Skeletal muscle tissue (tissue), 4 donors: ENCODE results near the gene C5orf24. TPM values are rescaled to one million over a fixed set of nuclear protein-coding genes. Genes with fewer than 3 reads are reported as not detected.

Source experiments
- H3K27ac ChIP-seq: one replicate; pipeline ENCODE4 v1.7.0; 2013; ENCODE audit warnings: mild to moderate bottlenecking, low read depth, low read length, inconsistent platforms
- H3K27me3 ChIP-seq, 3 donors: one replicate each; pipeline ENCODE4 v1.7.0; 2013; ENCODE audit warnings: low read length in 3 of 3; ENCODE audit not compliant: control insufficient read depth in 3 of 3, insufficient read depth in 3 of 3
- H3K36me3 ChIP-seq, 3 donors: one replicate each; pipeline ENCODE4 v1.7.0; 2013; ENCODE audit warnings: low read length in 3 of 3; ENCODE audit not compliant: control insufficient read depth in 3 of 3, insufficient read depth in 3 of 3
- H3K4me1 ChIP-seq, 3 donors: one replicate each; pipeline ENCODE4 v1.7.0; 2013; ENCODE audit warnings: low read length in 3 of 3, mild to moderate bottlenecking in 3 of 3; ENCODE audit not compliant: control insufficient read depth in 3 of 3, insufficient read depth in 3 of 3
- H3K4me3 ChIP-seq, 3 donors: one replicate each; pipeline ENCODE4 v1.7.0; 2013; ENCODE audit warnings: low read length in 3 of 3
- H3K9ac ChIP-seq, 3 donors: one replicate each; pipeline ENCODE4 v1.7.0; 2013; ENCODE audit warnings: low read length in 3 of 3, mild to moderate bottlenecking in 3 of 3, moderate library complexity in 2 of 3, low read depth in 1 of 3
- H3K9me3 ChIP-seq, 3 donors: one replicate each; pipeline ENCODE4 v1.7.0; 2013; ENCODE audit warnings: low read length in 3 of 3; ENCODE audit not compliant: control insufficient read depth in 3 of 3
- total RNA-seq: library from RNA; depleted of rRNA; stranded (reverse); fragments of >200 nt; gene quantifications from one replicate; pipeline ENCODE4 v1.2.3, GENCODE V29; 2014
- donor health status: Osteomylitis.

The C5orf24 gene
- total RNA-seq: 31.3 TPM

DNA sequence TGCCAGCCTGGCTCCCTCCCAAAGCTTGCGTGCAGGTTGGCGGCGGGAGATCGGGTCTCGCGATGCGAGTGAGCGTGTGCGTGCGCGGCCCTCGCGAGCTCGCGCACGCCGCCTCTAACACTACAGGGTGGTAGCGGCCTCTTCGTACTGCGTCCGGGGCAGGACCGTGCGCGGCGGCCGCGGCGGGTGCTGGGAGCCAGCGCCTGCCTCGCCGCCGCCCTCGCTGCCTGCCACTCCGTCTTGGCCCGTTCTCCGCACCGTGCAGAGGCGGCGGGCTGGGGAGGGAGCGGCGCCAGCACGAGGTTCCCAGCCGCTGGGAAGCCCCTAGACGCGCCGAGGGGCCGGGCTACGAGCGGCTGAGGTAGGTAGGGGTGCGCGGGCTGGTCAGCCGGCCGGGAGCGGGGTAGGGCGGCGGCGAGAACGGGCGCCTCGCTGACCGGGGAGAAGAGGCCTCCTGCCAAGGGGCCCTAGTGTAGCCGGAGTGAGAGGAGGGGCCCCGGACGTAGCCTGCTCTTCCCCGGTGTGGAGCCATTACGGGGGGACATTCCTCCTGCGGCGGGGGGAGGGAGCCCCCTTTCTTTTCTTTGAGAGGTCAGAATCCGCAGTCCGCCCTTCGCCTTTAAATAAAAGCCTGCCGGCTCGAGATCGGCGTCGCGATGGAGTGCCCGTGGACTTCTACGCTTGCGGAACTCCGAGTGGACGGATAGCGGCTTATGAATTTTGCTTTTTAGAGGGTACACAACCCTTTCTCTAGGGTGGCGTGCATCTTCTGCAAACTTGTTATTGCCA, at the start of gene C5orf24:
C5orf24 (plus strand) TSS at position 117 of the 789 bp plus-strand sequence. CDS start 8,933 bp downstream, outside the sequence.
- peaks cover 18 to 20% (median 20%) of the 10 kb centered on the region in 3 donors for H3K4me1 ChIP-seq
- H3K9me3 ChIP-seq: no peaks in the 10 kb centered on the region
- peak within 1 kb of the TSS; percentile 92 for H3K27ac ChIP-seq
- H3K9ac ChIP-seq: peak within 1 kb of the TSS; percentile 94 to 95 (median 94)
- peak within 1 kb of the TSS; percentile 79 to 97 (median 86) for H3K4me3 ChIP-seq
- no peaks in the 10 kb centered on the region for H3K36me3 ChIP-seq
- no peaks in the 10 kb centered on the region for H3K27me3 ChIP-seq

DNA sequence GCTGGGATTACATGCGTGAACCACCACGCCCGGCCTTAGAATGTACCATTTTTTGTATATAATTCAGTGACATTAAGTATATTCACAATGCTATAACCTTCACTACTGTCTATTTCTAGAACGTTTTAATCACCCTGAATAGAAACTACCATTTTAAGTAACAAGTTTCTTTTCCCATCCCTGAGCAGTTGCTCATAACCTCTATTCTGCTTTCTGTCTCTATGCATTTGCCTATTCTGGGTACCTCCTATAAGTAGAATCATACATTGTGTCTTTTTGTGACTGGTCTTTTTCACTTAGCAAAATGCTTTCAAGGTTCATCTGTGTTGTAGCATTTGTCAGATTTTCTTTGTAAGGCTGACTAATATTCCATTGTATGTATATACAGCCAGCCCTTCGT, 47.3 kb upstream of the C5orf24 start:
- Histone ChIP-seq H3K4me3 (no peak overlapping the region), H3K27ac (no peak overlapping the region), H3K9ac (no peak overlapping the region), H3K4me1 (no peaks in the 10 kb centered on the region), H3K9me3 (no peaks in the 10 kb centered on the region), H3K27me3 (no peaks in the 10 kb centered on the region), H3K36me3 (peaks cover 20 to 44% (median 43%) of the 10 kb centered on the region in 3 donors)

DNA sequence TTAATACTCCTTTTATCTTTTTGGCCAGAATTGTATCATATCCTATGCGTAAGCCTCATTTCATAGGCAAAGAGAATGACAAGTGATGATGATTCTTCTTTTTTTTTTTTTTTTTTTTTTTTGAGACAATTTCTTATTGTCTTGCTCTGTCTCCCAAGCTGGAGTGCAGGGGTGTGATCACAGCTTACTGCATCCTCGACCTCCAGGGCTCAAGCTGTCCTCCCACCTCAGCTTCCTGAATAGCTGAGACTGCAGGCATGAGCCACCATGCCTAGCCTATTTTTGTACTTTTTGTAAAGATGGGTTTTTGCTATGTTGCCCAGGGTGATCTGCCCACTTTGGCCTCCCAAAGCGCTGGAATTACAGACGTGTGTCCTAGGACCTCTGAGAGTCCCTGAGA, 41.9 kb upstream of the C5orf24 start:
- Histone ChIP-seq H3K9ac (no peak overlapping the region), H3K27me3 (no peaks in the 10 kb centered on the region), H3K4me1 (no peaks in the 10 kb centered on the region), H3K9me3 (no peaks in the 10 kb centered on the region), H3K36me3 (peaks cover 5 to 19% (median 10%) of the 10 kb centered on the region in 3 donors), H3K27ac (no peak overlapping the region), H3K4me3 (no peak overlapping the region)

DNA sequence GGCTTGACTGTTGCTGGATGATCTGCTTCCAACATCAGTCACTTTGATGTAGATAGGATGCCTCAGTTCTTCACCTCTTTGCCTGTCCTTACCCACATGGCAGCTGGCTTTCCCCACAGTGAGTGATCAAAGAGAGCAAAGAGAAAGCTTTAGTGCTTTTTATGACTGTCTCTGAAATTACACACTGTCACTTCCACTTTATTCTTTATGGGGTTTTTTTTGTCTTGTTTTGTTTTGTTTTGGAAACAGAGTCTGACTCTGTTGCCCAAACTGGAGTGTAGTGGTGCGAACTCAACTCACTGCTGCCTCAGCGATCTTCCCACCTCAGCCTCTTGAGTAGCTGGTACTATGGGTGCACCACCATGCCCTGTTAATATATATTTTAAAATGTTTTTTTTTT, 32.4 kb upstream of the C5orf24 start:
- Histone ChIP-seq H3K4me1 (no peaks in the 10 kb centered on the region), H3K27ac (no peak overlapping the region), H3K4me3 (no peak overlapping the region), H3K9me3 (no peaks in the 10 kb centered on the region), H3K27me3 (no peaks in the 10 kb centered on the region), H3K9ac (no peak overlapping the region), H3K36me3 (peaks cover 18 to 40% (median 24%) of the 10 kb centered on the region in 3 donors)

DNA sequence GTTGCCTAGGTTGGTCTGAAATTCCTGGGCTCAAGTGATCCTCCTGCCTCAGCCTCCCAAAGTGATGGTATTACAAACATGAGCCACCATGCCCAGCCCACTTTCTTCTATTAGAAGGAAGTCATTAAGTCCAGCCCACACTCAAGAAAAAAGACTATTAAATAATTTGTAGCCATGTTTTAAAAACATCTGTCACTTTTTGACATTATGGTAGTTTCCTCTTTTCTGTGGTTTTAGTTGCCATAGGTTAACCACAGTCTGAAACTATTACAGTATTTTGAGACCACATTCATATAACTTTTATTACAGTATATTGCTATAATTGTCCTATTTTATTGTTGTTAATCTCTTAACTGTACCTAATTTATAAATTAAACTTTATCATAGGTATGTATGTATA, 31.9 kb upstream of the C5orf24 start:
- no peak overlapping the region for H3K4me3 ChIP-seq
- H3K9me3 ChIP-seq: no peaks in the 10 kb centered on the region
- H3K9ac ChIP-seq: no peak overlapping the region
- H3K36me3 ChIP-seq: peaks cover 19 to 40% (median 24%) of the 10 kb centered on the region in 3 donors
- H3K4me1 ChIP-seq: no peaks in the 10 kb centered on the region
- H3K27me3 ChIP-seq: no peaks in the 10 kb centered on the region
- no peak overlapping the region for H3K27ac ChIP-seq

DNA sequence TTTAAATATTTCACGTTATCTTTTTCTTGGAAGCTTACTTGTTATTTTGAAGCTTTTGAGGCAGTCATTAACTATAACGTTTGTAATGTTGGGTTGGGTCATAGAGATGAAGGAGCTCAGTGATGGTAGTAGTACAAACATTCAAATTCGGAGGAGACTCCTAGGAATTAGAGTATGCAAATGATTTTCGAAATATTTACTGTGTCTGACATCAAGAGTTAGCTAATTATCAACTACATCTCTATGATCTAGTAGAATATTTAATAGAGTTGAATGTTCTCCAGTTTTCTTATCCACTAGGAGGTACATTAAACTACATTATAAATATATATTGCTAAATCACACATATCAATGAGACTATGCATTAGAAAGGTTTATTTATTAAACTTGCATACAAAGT, 28.8 kb upstream of the C5orf24 start:
- peaks cover 0 to 3% (median 0%) of the 10 kb centered on the region in 3 donors for H3K4me1 ChIP-seq
- no peaks in the 10 kb centered on the region for H3K27me3 ChIP-seq
- H3K27ac ChIP-seq: no peak overlapping the region
- H3K9ac ChIP-seq: no peak overlapping the region
- no peaks in the 10 kb centered on the region for H3K9me3 ChIP-seq
- H3K4me3 ChIP-seq: no peak overlapping the region
- H3K36me3 ChIP-seq: peaks cover 23 to 50% (median 38%) of the 10 kb centered on the region in 3 donors

DNA sequence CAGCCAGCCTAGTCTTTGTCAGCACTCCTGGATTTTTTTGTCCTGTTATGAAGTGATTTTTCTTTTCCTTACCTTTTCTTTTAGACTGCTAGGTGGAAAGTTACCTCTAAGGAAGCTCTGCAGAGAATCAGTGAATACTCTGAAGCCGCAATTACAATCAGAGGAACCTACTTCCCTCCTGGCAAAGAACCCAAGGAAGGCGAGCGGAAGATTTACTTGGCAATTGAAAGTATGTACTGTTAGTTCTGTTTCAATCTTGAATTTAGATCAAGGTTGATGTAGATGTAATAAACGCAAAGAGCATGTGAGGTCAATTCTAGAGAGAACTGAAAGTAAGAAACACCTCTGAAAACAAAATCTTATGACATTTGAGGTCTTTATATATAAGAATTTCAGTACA, 27.0 kb upstream of the C5orf24 start:
- no peak overlapping the region for H3K27ac ChIP-seq

DNA sequence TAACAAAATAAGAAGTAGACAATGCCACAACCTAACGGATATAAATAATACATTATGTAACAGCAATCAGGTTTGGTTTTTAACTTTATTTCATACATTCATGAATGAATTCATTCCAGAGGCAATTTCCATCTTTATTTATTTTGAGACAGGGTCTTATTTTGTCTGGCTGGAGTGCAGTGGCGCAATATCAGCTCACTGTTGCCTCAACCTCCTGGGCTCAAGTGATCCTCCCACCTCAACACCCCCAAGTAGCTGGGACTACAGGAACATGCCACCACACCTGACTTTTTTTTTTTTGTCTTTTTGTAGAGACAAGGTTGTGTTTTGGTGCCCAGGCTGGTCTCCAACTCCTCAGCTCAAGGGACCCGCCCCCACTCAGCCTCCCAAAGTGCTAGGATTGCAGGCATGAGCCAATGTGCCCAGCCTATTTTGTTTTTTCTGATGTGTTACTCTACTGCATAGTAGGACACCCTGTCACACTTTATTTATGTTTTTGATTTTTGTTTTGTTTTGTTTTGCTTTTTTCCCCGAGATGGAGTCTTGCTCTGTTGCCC, 26.3 kb upstream of the C5orf24 start:
- no peaks in the 10 kb centered on the region for H3K27me3 ChIP-seq
- peaks cover 0 to 4% (median 0%) of the 10 kb centered on the region in 3 donors for H3K4me1 ChIP-seq
- H3K9me3 ChIP-seq: no peaks in the 10 kb centered on the region
- H3K4me3 ChIP-seq: no peak overlapping the region
- no peak overlapping the region for H3K27ac ChIP-seq
- H3K36me3 ChIP-seq: peaks cover 8 to 41% (median 38%) of the 10 kb centered on the region in 3 donors
- no peak overlapping the region for H3K9ac ChIP-seq

More for the DNA sequence above, 27.0 kb upstream of the C5orf24 start:
- H3K4me3 ChIP-seq: no peak overlapping the region
- no peaks in the 10 kb centered on the region for H3K9me3 ChIP-seq
- H3K4me1 ChIP-seq: peaks cover 0 to 4% (median 0%) of the 10 kb centered on the region in 3 donors
- peaks cover 9 to 42% (median 39%) of the 10 kb centered on the region in 3 donors for H3K36me3 ChIP-seq
- no peaks in the 10 kb centered on the region for H3K27me3 ChIP-seq
- no peak overlapping the region for H3K9ac ChIP-seq

DNA sequence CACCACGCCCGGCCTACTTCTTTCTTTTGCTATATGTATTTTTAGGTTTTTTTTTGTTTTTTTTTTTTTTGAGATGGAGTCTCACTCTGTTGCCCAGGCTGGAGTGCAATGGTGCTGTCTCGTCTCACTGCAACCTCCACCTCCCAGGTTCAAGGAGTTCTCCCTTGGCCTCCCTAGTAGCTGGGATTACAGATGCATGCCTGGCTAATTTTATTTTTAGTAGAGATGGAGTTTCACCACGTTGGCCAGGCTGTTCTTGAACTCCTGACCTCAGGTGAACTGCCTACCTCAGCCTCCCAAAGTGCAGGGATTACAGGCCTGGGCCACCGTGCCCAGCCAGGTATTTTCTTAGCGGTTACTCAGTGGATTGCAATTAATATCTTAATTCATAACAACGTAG, 23.9 kb upstream of the C5orf24 start:
- H3K36me3 ChIP-seq: peaks cover 8 to 40% (median 32%) of the 10 kb centered on the region in 3 donors
- H3K4me3 ChIP-seq: no peak overlapping the region
- no peak overlapping the region for H3K9ac ChIP-seq
- no peak overlapping the region for H3K27ac ChIP-seq
- H3K4me1 ChIP-seq: peaks cover 0 to 4% (median 0%) of the 10 kb centered on the region in 3 donors
- H3K9me3 ChIP-seq: no peaks in the 10 kb centered on the region
- H3K27me3 ChIP-seq: no peaks in the 10 kb centered on the region

DNA sequence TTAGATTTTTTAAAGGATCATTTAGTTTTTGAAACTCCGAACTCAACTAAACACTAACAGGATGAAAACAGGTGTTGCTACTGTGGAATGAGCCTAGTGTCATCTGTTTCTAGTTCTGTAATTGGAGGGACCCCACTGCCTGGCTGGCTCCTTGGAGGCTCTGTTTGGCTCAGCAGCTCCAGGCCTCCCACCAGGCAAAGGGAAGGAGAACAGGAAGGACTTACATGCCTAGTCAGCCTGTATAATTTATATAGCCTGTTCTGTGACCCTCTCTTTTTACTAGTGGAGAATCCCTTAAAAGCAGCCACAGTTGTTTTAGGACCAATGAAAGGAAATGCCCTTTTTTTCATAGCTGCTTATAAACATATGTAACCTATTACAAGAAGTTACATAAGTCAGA, 21.1 kb upstream of the C5orf24 start:
- no peak overlapping the region for H3K9ac ChIP-seq
- peaks cover 6 to 32% (median 19%) of the 10 kb centered on the region in 3 donors for H3K36me3 ChIP-seq
- no peaks in the 10 kb centered on the region for H3K27me3 ChIP-seq
- H3K4me1 ChIP-seq: peaks cover 0 to 3% (median 0%) of the 10 kb centered on the region in 3 donors
- H3K4me3 ChIP-seq: no peak overlapping the region
- no peak overlapping the region for H3K27ac ChIP-seq
- H3K9me3 ChIP-seq: no peaks in the 10 kb centered on the region
